Skeletal muscle satellite cell (primary cell): Measurements from ENCODE around the gene KIF20A.
"Not testable (repeated sequence)": the region's sequence is repeated elsewhere in the genome, so short reads cannot be mapped to it uniquely, and the experiment has no call there.

Experiments used
- H3K27me3 ChIP-seq: 2 replicates; pipeline ENCODE4 v1.7.0; 2013; ENCODE audit warnings: low read length; ENCODE audit not compliant: control insufficient read depth, insufficient read depth
- H3K36me3 ChIP-seq: 2 replicates; pipeline ENCODE4 v1.7.0; 2013; ENCODE audit warnings: mild to moderate bottlenecking, control low read depth, low read length; ENCODE audit not compliant: insufficient read depth
- H3K4me1 ChIP-seq: 2 replicates; pipeline ENCODE4 v1.7.0; 2013; ENCODE audit warnings: low read length; ENCODE audit not compliant: control insufficient read depth, insufficient read depth
- H3K4me2 ChIP-seq: 2 replicates; pipeline ENCODE4 v1.7.0; 2013; ENCODE audit warnings: mild to moderate bottlenecking, low read length
- H3K4me3 ChIP-seq: 2 replicates; pipeline ENCODE4 v1.7.0; 2013; ENCODE audit warnings: low read length
- H3K9ac ChIP-seq: 2 replicates; pipeline ENCODE4 v1.7.0; 2013; ENCODE audit warnings: mild to moderate bottlenecking, low read depth, low read length, moderate library complexity
- H3K9me3 ChIP-seq: replicated peaks from 2 replicates; pipeline ENCODE4 v1.7.0; 2013; ENCODE audit warnings: mild to moderate bottlenecking, control low read depth, low read length

KIF20A gene

DNA sequence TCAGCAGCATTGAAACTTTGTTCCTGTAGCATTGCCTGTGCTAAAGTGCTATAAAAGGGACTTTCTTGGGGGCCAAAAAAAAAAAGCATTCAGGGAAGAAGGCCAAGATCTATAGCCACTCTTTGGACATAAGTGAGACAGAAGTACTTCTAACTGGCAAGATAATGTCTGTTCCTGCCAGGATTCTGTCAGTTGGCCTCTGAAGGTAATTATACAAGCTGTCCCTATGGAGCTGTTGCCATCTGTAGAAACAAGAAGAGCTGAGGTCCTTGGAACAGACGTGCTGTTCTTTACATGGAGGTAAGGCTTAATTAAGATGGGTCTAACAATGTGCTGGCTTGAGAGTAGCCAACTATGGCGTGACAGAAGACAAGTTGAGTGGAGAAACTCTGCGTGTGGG is 9.7 kb downstream of the KIF20A start:
- Histone ChIP-seq H3K36me3 (peaks cover 80% of the 10 kb centered on the region), H3K4me2 (no peak overlapping the region), H3K4me1 (no peaks in the 10 kb centered on the region), H3K27me3 (no peaks in the 10 kb centered on the region), H3K4me3 (no peak overlapping the region), H3K9me3 (no peaks in the 10 kb centered on the region), H3K9ac (no peak overlapping the region)

- peaks cover 53% of the 10 kb centered on the region for H3K36me3 ChIP-seq
Observed at GRCh38 chr5:138192826-138193225, 13.9 kb downstream of the KIF20A start.

GRCh38 chr5:138193859-138194258 is 14.9 kb downstream of the KIF20A start:
- not testable (repeated sequence) for H3K4me2 ChIP-seq, H3K9ac ChIP-seq, H3K9me3 ChIP-seq, H3K4me1 ChIP-seq, H3K27me3 ChIP-seq, H3K4me3 ChIP-seq
- H3K36me3 ChIP-seq: peaks cover 52% of the 10 kb centered on the region

More at GRCh38 chr5:138192826-138193225, 13.9 kb downstream of the KIF20A start:
- Histone ChIP-seq H3K9ac (no peak overlapping the region), H3K4me1 (no peaks in the 10 kb centered on the region), H3K9me3 (no peaks in the 10 kb centered on the region), H3K4me2 (no peak overlapping the region), H3K27me3 (no peaks in the 10 kb centered on the region), H3K4me3 (no peak overlapping the region)

- no peaks in the 10 kb centered on the region for H3K9me3 ChIP-seq
- H3K27me3 ChIP-seq: no peaks in the 10 kb centered on the region
- no peak overlapping the region for H3K4me2 ChIP-seq
- no peak overlapping the region for H3K9ac ChIP-seq
- H3K36me3 ChIP-seq: peaks cover 5% of the 10 kb centered on the region
- no peak overlapping the region for H3K4me3 ChIP-seq
- H3K4me1 ChIP-seq: peaks cover 4% of the 10 kb centered on the region
Observed at GRCh38 chr5:138210985-138211384, 32.1 kb downstream of the KIF20A start.

DNA sequence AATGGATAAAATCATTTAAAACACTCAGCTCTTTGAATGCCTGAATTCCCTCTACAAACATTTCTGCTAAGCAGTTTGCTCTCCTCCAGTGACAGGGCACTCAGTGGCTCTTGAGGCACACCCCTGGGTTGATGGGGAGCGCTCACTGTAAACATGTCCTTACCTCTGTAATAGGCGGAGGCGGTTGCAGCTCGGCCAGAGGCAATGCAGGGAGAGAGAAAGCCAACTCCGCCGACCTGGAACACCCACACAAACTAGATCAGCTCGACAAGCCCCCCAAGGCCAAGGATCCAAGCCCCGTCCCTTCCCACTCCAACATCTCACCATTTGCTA is 33.9 kb downstream of the KIF20A start:
- H3K9ac ChIP-seq: peak overlapping the region; percentile 93
- peak overlapping the region; percentile 75 for H3K4me2 ChIP-seq
- peaks cover 4% of the 10 kb centered on the region for H3K4me1 ChIP-seq
- H3K27me3 ChIP-seq: no peaks in the 10 kb centered on the region
- peak overlapping the region; percentile 85 for H3K4me3 ChIP-seq
- H3K36me3 ChIP-seq: peaks cover 5% of the 10 kb centered on the region
- H3K9me3 ChIP-seq: no peaks in the 10 kb centered on the region

DNA sequence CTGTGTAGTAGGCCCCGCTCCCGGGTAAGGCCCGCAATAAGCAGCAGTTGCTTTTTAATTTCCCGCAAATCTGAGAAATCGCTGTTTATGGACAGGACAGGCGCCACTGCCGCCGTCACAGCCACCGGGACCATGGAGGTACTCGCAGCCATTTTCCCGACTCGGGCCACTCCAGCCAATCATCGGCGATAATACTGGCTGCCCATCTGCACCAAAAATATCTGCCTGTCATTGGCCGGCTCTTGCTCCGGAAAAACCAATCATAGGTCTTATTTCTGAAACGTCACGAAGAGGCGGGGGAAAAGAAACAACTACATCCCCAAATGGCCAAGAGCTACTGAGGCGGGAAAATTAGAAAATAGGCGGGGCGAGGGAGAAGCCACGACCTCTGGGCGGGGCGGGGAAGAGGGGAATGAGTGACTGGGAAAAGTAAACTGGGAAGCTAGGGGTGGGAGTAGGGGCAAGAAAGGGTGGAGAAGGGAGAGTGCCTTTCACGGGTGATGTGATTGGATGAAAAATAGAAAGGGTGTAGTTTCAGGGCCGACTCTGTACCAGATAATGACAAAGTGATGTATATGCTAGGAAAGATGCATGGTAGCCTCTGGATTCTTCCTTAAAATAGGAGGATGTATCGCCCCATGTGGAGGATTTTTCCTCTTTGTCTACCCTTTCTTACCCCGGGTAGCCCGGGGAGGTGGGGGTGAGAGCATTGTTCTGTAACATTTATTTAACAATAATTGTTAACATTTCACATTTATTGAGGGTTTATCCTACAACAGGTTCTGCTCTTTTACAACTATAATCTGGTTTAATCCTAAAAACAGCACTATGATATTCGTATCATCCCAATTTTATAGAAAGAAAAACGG is 34.5 kb downstream of the KIF20A start, which contains the start of gene CDC23:
CDC23 (minus strand) TSS at position 163 of the 869 bp plus-strand sequence; CDS start at position 152, 11 bp downstream.
- peak within 1 kb of the TSS; percentile 81 for H3K4me2 ChIP-seq
- H3K9ac ChIP-seq: peak within 1 kb of the TSS; percentile 93
- no peaks in the 10 kb centered on the region for H3K9me3 ChIP-seq

GRCh38 chr5:138216799-138217198 is 37.9 kb downstream of the KIF20A start:
- Histone ChIP-seq H3K4me3 (no peak overlapping the region), H3K27me3 (no peaks in the 10 kb centered on the region), H3K9me3 (no peaks in the 10 kb centered on the region), H3K9ac (no peak overlapping the region), H3K4me1 (peaks cover 4% of the 10 kb centered on the region), H3K4me2 (no peak overlapping the region), H3K36me3 (no peaks in the 10 kb centered on the region)

More for the DNA sequence above, 34.5 kb downstream of the KIF20A start, which contains the start of gene CDC23:
- H3K4me3 ChIP-seq: peak within 1 kb of the TSS; percentile 85
- H3K27me3 ChIP-seq: no peaks in the 10 kb centered on the region
- H3K4me1 ChIP-seq: peaks cover 4% of the 10 kb centered on the region
- peaks cover 5% of the 10 kb centered on the region for H3K36me3 ChIP-seq

DNA sequence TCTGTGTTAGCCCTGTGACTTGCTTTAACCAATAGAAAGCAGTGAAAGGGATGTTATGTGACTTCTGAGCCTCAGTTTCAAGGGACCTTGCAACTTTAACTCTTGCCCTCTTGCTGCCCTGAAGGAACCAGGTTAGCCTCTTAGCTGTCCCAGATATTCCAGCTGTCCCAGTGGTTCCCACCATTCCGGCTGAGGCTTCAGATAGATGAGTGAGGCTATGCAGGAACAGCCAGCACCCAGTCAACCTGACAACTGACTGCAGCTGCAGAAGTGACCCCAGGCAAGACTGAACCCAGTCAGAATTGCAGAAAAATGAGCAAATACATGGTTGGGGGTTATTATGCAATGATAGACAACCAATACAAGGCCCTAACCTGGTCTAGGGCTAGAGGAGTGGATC is 44.6 kb downstream of the KIF20A start:
- no peak overlapping the region for H3K4me3 ChIP-seq
- H3K36me3 ChIP-seq: no peaks in the 10 kb centered on the region
- H3K9me3 ChIP-seq: no peaks in the 10 kb centered on the region
- no peaks in the 10 kb centered on the region for H3K4me1 ChIP-seq
- H3K4me2 ChIP-seq: no peak overlapping the region
- no peak overlapping the region for H3K9ac ChIP-seq
- H3K27me3 ChIP-seq: peaks cover 3% of the 10 kb centered on the region

- no peaks in the 10 kb centered on the region for H3K9me3 ChIP-seq
- H3K9ac ChIP-seq: no peak overlapping the region
- H3K27me3 ChIP-seq: peaks cover 3% of the 10 kb centered on the region
- H3K4me1 ChIP-seq: no peaks in the 10 kb centered on the region
- H3K4me2 ChIP-seq: no peak overlapping the region
- no peaks in the 10 kb centered on the region for H3K36me3 ChIP-seq
- H3K4me3 ChIP-seq: no peak overlapping the region
Observed at GRCh38 chr5:138224712-138225111, 45.8 kb downstream of the KIF20A start.

DNA sequence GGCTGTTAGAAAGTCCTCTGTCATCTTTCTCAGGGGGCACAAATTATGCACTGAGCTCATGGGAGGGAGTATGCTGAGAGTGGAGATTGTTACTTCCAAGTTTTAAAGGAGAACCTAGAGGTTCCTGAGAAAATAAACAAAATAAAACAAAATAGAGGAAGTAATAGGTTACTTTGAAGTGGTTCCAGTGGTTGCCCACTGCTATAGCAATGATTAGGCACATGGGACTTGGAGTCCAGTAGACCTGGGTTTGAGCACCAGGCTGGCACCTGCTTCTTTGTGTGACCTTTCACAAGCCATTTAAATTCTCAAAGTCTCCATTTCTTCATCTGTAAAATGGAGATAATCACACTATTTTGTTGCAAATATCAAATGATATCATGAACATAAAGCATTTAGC is 48.0 kb downstream of the KIF20A start:
- Histone ChIP-seq H3K36me3 (no peaks in the 10 kb centered on the region), H3K4me3 (no peak overlapping the region), H3K9me3 (no peaks in the 10 kb centered on the region), H3K9ac (no peak overlapping the region), H3K4me2 (no peak overlapping the region), H3K27me3 (peaks cover 7% of the 10 kb centered on the region), H3K4me1 (no peaks in the 10 kb centered on the region)

- Histone ChIP-seq H3K9ac (no peak overlapping the region), H3K9me3 (no peaks in the 10 kb centered on the region), H3K4me2 (no peak overlapping the region), H3K36me3 (no peaks in the 10 kb centered on the region), H3K4me3 (no peak overlapping the region), H3K27me3 (peaks cover 15% of the 10 kb centered on the region), H3K4me1 (no peaks in the 10 kb centered on the region)
Observed at GRCh38 chr5:138229387-138229786, 50.5 kb downstream of the KIF20A start.

GRCh38 chr5:138230261-138230660 is 51.3 kb downstream of the KIF20A start:
- H3K4me3 ChIP-seq: no peak overlapping the region
- H3K9me3 ChIP-seq: no peaks in the 10 kb centered on the region
- H3K9ac ChIP-seq: no peak overlapping the region
- H3K27me3 ChIP-seq: peaks cover 17% of the 10 kb centered on the region
- no peaks in the 10 kb centered on the region for H3K4me1 ChIP-seq
- H3K4me2 ChIP-seq: no peak overlapping the region
- H3K36me3 ChIP-seq: no peaks in the 10 kb centered on the region
